ENCODE data around the gene SGO1. TPM values are rescaled to one million over a fixed set of nuclear protein-coding genes. Genes with fewer than 3 reads are reported as not detected.

SGO1 gene
- total RNA-seq, 1 donor from 2014 or later: 0.63 TPM

- DNase-seq (ENCODE audit: low spot score): no peak
- no peak for ATAC-seq
Observed at GRCh38 chr3:20160230-20160629, 25.8 kb downstream of the SGO1 start.

- DNase-seq (ENCODE audit: low spot score) (no peak), ATAC-seq (peak; percentile 41)
Observed at GRCh38 chr3:20154928-20155327, 31.1 kb downstream of the SGO1 start.

GRCh38 chr3:20154078-20154477 lies 31.9 kb downstream of the SGO1 start:
- ATAC-seq (no peak), DNase-seq (ENCODE audit: low spot score) (no peak)

- DNase-seq (ENCODE audit: low spot score) (no peak), ATAC-seq (no peak)
Observed at GRCh38 chr3:20148466-20148865, 37.5 kb downstream of the SGO1 start.

GRCh38 chr3:20147361-20147760 lies 38.6 kb downstream of the SGO1 start:
- no peak for DNase-seq (ENCODE audit: low spot score)
- no peak for ATAC-seq

GRCh38 chr3:20146301-20146700 lies 39.7 kb downstream of the SGO1 start:
- ATAC-seq (no peak), DNase-seq (ENCODE audit: low spot score) (no peak)

- no peak for DNase-seq (ENCODE audit: low spot score)
Observed at GRCh38 chr3:20145874-20146273, 40.1 kb downstream of the SGO1 start.

GRCh38 chr3:20143519-20143918 lies 42.5 kb downstream of the SGO1 start:
- no peak for DNase-seq (ENCODE audit: low spot score)
- ATAC-seq: no peak

More at GRCh38 chr3:20145874-20146273, 40.1 kb downstream of the SGO1 start:
- ATAC-seq: no peak

GRCh38 chr3:20142517-20142916 lies 43.5 kb downstream of the SGO1 start:
- DNase-seq (ENCODE audit: low spot score) (no peak), ATAC-seq (no peak)

- ATAC-seq (no peak), DNase-seq (ENCODE audit: low spot score) (no peak)
Observed at GRCh38 chr3:20141851-20142250, 44.2 kb downstream of the SGO1 start.

- DNase-seq (ENCODE audit: low spot score) (no peak), ATAC-seq (no peak)
Observed at GRCh38 chr3:20141316-20141715, 44.7 kb downstream of the SGO1 start.

GRCh38 chr3:20140881-20141280 lies 45.1 kb downstream of the SGO1 start:
- ATAC-seq (no peak), DNase-seq (ENCODE audit: low spot score) (no peak)

- ATAC-seq (no peak), DNase-seq (ENCODE audit: low spot score) (no peak)
Observed at GRCh38 chr3:20137647-20138046, 48.4 kb downstream of the SGO1 start.

- ATAC-seq (no peak), DNase-seq (ENCODE audit: low spot score) (no peak)
Observed at GRCh38 chr3:20136231-20136630, 49.8 kb downstream of the SGO1 start.

GRCh38 chr3:20130106-20130505 lies 55.9 kb downstream of the SGO1 start:
- DNase-seq (ENCODE audit: low spot score): no peak

GRCh38 chr3:20128358-20128757 lies 57.6 kb downstream of the SGO1 start:
- DNase-seq (ENCODE audit: low spot score) (no peak), ATAC-seq (no peak)

More at GRCh38 chr3:20130106-20130505, 55.9 kb downstream of the SGO1 start:
- ATAC-seq: peak; percentile 34

- DNase-seq (ENCODE audit: low spot score) (no peak), ATAC-seq (no peak)
Observed at GRCh38 chr3:20125897-20126296, 60.1 kb downstream of the SGO1 start.

- ATAC-seq: no peak
- no peak for DNase-seq (ENCODE audit: low spot score)
Observed at GRCh38 chr3:20125289-20125688, 60.7 kb downstream of the SGO1 start.

GRCh38 chr3:20123131-20123652 lies 62.8 kb downstream of the SGO1 start:
- ATAC-seq (no peak), DNase-seq (ENCODE audit: low spot score) (no peak)

- no peak for ATAC-seq
- no peak for DNase-seq (ENCODE audit: low spot score)
Observed at GRCh38 chr3:20121088-20121487, 64.9 kb downstream of the SGO1 start.

All from left lobe of liver (tissue), 2 donors.